Cardiac muscle cell (in vitro differentiated cells and primary cell): ENCODE measurements around the gene LANCL2. TPM values are rescaled to one million over a fixed set of nuclear protein-coding genes. Genes with fewer than 3 reads are reported as not detected.

Experiments used
- DNase-seq, 2 donors: peaks; one replicate each; pipeline versions ENCODE4 v3.0.0 to v3.0.0-alpha.2; 2010 to 2017; ENCODE audit warnings: low read depth in 1 of 2, low spot score in 1 of 2
- H3K27ac ChIP-seq: fragments of 200-600 bp; sonication (generic); 2 replicates; pipeline ENCODE4 v1.5.1; 2016
- H3K27me3 ChIP-seq: fragments of 200-600 bp; sonication (generic); 2 replicates; pipeline ENCODE4 v1.6.0; 2016; ENCODE audit warnings: control low read depth
- H3K36me3 ChIP-seq: fragments of 200-600 bp; sonication (generic); 2 replicates; pipeline ENCODE4 v1.5.1; 2016; ENCODE audit warnings: control low read depth
- H3K4me1 ChIP-seq: fragments of 200-600 bp; sonication (generic); 2 replicates; pipeline ENCODE4 v1.8.1; 2017; ENCODE audit warnings: low read depth, mild to moderate bottlenecking, mixed run types
- H3K4me3 ChIP-seq: fragments of 200-600 bp; sonication (generic); 2 replicates; pipeline ENCODE4 v1.5.1; 2016; ENCODE audit warnings: mild to moderate bottlenecking
- H3K9me3 ChIP-seq: fragments of 200-600 bp; sonication (generic); 2 replicates; pipeline ENCODE4 v1.5.1; 2017; ENCODE audit warnings: low read depth, mild to moderate bottlenecking, control low read depth
- polyA plus RNA-seq: library from polyadenylated mRNA; unstranded; fragments of >200 nt; fragmentation: Nextera tagmentation; extraction: Ambion mirVana; gene quantifications from 2 replicates; pipeline ENCODE4 v1.2.1, GENCODE V29; 2016
- total RNA-seq: library from RNA; depleted of rRNA; stranded (reverse); fragments of >200 nt; gene quantifications from 2 replicates; pipeline ENCODE4 v1.2.3, GENCODE V29; 2016
- TF ChIP-seq, protein P1 (sequence below): IDR thresholded peaks from 2 replicates; pipeline ENCODE4 v1.5.1; 2012; ENCODE audit warnings: low read depth, mild to moderate bottlenecking, low read length

Gene LANCL2
- total and polyA plus RNA-seq, 2 experiments from 2014 or later, result 13.8 to 18.8 TPM

GRCh38 chr7:55423277-55423711 is 58.2 kb downstream of the LANCL2 start:
- H3K27ac ChIP-seq, result no peak overlapping the region
- no peaks in the 10 kb centered on the region for H3K9me3 ChIP-seq
- no peak overlapping the region for H3K4me3 ChIP-seq
- TF ChIP-seq, protein P1, sequence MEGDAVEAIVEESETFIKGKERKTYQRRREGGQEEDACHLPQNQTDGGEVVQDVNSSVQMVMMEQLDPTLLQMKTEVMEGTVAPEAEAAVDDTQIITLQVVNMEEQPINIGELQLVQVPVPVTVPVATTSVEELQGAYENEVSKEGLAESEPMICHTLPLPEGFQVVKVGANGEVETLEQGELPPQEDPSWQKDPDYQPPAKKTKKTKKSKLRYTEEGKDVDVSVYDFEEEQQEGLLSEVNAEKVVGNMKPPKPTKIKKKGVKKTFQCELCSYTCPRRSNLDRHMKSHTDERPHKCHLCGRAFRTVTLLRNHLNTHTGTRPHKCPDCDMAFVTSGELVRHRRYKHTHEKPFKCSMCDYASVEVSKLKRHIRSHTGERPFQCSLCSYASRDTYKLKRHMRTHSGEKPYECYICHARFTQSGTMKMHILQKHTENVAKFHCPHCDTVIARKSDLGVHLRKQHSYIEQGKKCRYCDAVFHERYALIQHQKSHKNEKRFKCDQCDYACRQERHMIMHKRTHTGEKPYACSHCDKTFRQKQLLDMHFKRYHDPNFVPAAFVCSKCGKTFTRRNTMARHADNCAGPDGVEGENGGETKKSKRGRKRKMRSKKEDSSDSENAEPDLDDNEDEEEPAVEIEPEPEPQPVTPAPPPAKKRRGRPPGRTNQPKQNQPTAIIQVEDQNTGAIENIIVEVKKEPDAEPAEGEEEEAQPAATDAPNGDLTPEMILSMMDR, result peak; percentile 39
- H3K36me3 ChIP-seq, result peaks cover 7% of the 10 kb centered on the region
- no peaks in the 10 kb centered on the region for H3K27me3 ChIP-seq
- no peaks in the 10 kb centered on the region for H3K4me1 ChIP-seq
- DNase-seq, result peak in 1 of 2 donors; percentile 48

GRCh38 chr7:55423891-55424290 is 58.8 kb downstream of the LANCL2 start:
- H3K27ac ChIP-seq, result no peak overlapping the region
- DNase-seq, result no peak
- no peaks in the 10 kb centered on the region for H3K9me3 ChIP-seq
- H3K27me3 ChIP-seq, result no peaks in the 10 kb centered on the region
- H3K36me3 ChIP-seq, result peaks cover 7% of the 10 kb centered on the region
- no peak overlapping the region for H3K4me3 ChIP-seq
- TF ChIP-seq, protein P1, result no peak
- H3K4me1 ChIP-seq, result no peaks in the 10 kb centered on the region

GRCh38 chr7:55425141-55425752 is 60.1 kb downstream of the LANCL2 start:
- no peaks in the 10 kb centered on the region for H3K4me1 ChIP-seq
- TF ChIP-seq, protein P1, result no peak
- no peaks in the 10 kb centered on the region for H3K27me3 ChIP-seq
- no peak for DNase-seq
- no peak overlapping the region for H3K4me3 ChIP-seq
- H3K36me3 ChIP-seq, result peaks cover 7% of the 10 kb centered on the region
- H3K27ac ChIP-seq, result no peak overlapping the region
- no peaks in the 10 kb centered on the region for H3K9me3 ChIP-seq

- Histone ChIP-seq H3K36me3 (peaks cover 7% of the 10 kb centered on the region), H3K27ac (no peak overlapping the region), H3K27me3 (no peaks in the 10 kb centered on the region), H3K4me1 (no peaks in the 10 kb centered on the region), H3K4me3 (no peak overlapping the region), H3K9me3 (no peaks in the 10 kb centered on the region)
- no peak for DNase-seq
- TF ChIP-seq, protein P1, result no peak
These were observed 61.5 kb downstream of the LANCL2 start for GRCh38 chr7:55426676-55427075.

DNA sequence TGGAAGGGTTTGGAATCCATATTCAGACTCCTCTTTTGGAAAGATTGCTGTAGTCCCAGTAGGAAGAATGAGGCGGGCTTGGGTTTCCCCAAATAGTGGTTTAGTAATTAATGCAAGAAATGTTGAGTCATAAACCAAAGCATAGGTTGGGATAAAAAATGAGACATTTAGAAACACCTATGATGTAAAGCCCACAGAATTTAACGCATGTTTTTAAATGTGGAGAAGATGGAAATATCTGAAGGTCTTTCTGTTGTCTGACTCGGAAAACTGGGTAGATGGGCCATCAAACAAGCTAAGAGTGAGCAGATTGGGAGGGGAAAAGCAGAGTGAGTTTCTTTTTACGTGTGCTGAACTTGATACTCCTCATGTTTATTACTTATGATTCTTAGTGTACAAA is 62.2 kb downstream of the LANCL2 start:
- no peak for DNase-seq
- peaks cover 7% of the 10 kb centered on the region for H3K36me3 ChIP-seq
- TF ChIP-seq, protein P1, result no peak
- no peaks in the 10 kb centered on the region for H3K9me3 ChIP-seq
- H3K27me3 ChIP-seq, result no peaks in the 10 kb centered on the region
- H3K27ac ChIP-seq, result no peak overlapping the region
- no peak overlapping the region for H3K4me3 ChIP-seq
- no peaks in the 10 kb centered on the region for H3K4me1 ChIP-seq
